ENCODE measurements around the gene ZFP64. TPM values are rescaled to one million over a fixed set of nuclear protein-coding genes. Genes with fewer than 3 reads are reported as not detected.
"Not testable (repeated sequence)": the region's sequence is repeated elsewhere in the genome, so short reads cannot be mapped to it uniquely, and the experiment has no call there.

Gene ZFP64
- total RNA-seq, 1 experiment from 2014 or later = 4.9 TPM

- no peak for DNase-seq (ENCODE audit: low read depth)
- in situ Hi-C loops (cut with HindIII; ENCODE audit: low pct_unique_long_range_greater_than_20kb, low sequenced_read_pairs) = no loop called here
These were observed 15.7 kb downstream of the ZFP64 start for GRCh38 chr20:52175840-52176239.

GRCh38 chr20:52172392-52173047, 19.1 kb downstream of the ZFP64 start:
- no peak for DNase-seq (ENCODE audit: low read depth)
- in situ Hi-C loops (cut with HindIII; ENCODE audit: low pct_unique_long_range_greater_than_20kb, low sequenced_read_pairs) = no loop called here

- DNase-seq (ENCODE audit: low read depth) = no peak
- in situ Hi-C loops (cut with HindIII; ENCODE audit: low pct_unique_long_range_greater_than_20kb, low sequenced_read_pairs) = no loop called here
These were observed 20.6 kb downstream of the ZFP64 start for GRCh38 chr20:52171025-52171424.

GRCh38 chr20:52168116-52168515, 23.5 kb downstream of the ZFP64 start:
- in situ Hi-C loops (cut with HindIII; ENCODE audit: low pct_unique_long_range_greater_than_20kb, low sequenced_read_pairs) = no loop called here

GRCh38 chr20:52167232-52167840, 24.2 kb downstream of the ZFP64 start:
- no peak for DNase-seq (ENCODE audit: low read depth)
- in situ Hi-C loops (cut with HindIII; ENCODE audit: low pct_unique_long_range_greater_than_20kb, low sequenced_read_pairs) = no loop called here

More at GRCh38 chr20:52168116-52168515, 23.5 kb downstream of the ZFP64 start:
- DNase-seq (ENCODE audit: low read depth) = no peak

GRCh38 chr20:52166150-52166549, 25.4 kb downstream of the ZFP64 start:
- no peak for DNase-seq (ENCODE audit: low read depth)
- in situ Hi-C loops (cut with HindIII; ENCODE audit: low pct_unique_long_range_greater_than_20kb, low sequenced_read_pairs) = no loop called here

- no peak for DNase-seq (ENCODE audit: low read depth)
- in situ Hi-C loops (cut with HindIII; ENCODE audit: low pct_unique_long_range_greater_than_20kb, low sequenced_read_pairs) = no loop called here
These were observed 30.9 kb downstream of the ZFP64 start for GRCh38 chr20:52160621-52161204.

GRCh38 chr20:52160049-52160570, 31.5 kb downstream of the ZFP64 start:
- in situ Hi-C loops (cut with HindIII; ENCODE audit: low pct_unique_long_range_greater_than_20kb, low sequenced_read_pairs) = no loop called here
- DNase-seq (ENCODE audit: low read depth) = no peak

- in situ Hi-C loops (cut with HindIII; ENCODE audit: low pct_unique_long_range_greater_than_20kb, low sequenced_read_pairs) = no loop called here
- DNase-seq (ENCODE audit: low read depth) = no peak
These were observed 37.0 kb downstream of the ZFP64 start for GRCh38 chr20:52154575-52154974.

- DNase-seq (ENCODE audit: low read depth) = no peak
- in situ Hi-C loops (cut with HindIII; ENCODE audit: low pct_unique_long_range_greater_than_20kb, low sequenced_read_pairs) = no loop called here
These were observed 37.7 kb downstream of the ZFP64 start for GRCh38 chr20:52153896-52154295.

GRCh38 chr20:52152921-52153320, 38.7 kb downstream of the ZFP64 start:
- in situ Hi-C loops (cut with HindIII; ENCODE audit: low pct_unique_long_range_greater_than_20kb, low sequenced_read_pairs) = no loop called here
- DNase-seq (ENCODE audit: low read depth) = no peak

- DNase-seq (ENCODE audit: low read depth) = no peak
- in situ Hi-C loops (cut with HindIII; ENCODE audit: low pct_unique_long_range_greater_than_20kb, low sequenced_read_pairs) = no loop called here
These were observed 39.2 kb downstream of the ZFP64 start for GRCh38 chr20:52152416-52152815.

- in situ Hi-C loops (cut with HindIII; ENCODE audit: low pct_unique_long_range_greater_than_20kb, low sequenced_read_pairs) = no loop called here
- DNase-seq (ENCODE audit: low read depth) = peak; percentile 31
These were observed 40.9 kb downstream of the ZFP64 start for GRCh38 chr20:52150440-52151258.

GRCh38 chr20:52145587-52145986, 46.0 kb downstream of the ZFP64 start:
- DNase-seq (ENCODE audit: low read depth) = no peak
- in situ Hi-C loops (cut with HindIII; ENCODE audit: low pct_unique_long_range_greater_than_20kb, low sequenced_read_pairs) = no loop called here

GRCh38 chr20:52143277-52143676, 48.3 kb downstream of the ZFP64 start:
- in situ Hi-C loops (cut with HindIII; ENCODE audit: low pct_unique_long_range_greater_than_20kb, low sequenced_read_pairs) = no loop called here

GRCh38 chr20:52142757-52143156, 48.8 kb downstream of the ZFP64 start:
- no peak for DNase-seq (ENCODE audit: low read depth)
- in situ Hi-C loops (cut with HindIII; ENCODE audit: low pct_unique_long_range_greater_than_20kb, low sequenced_read_pairs) = no loop called here

More at GRCh38 chr20:52143277-52143676, 48.3 kb downstream of the ZFP64 start:
- DNase-seq (ENCODE audit: low read depth) = no peak

- DNase-seq (ENCODE audit: low read depth) = no peak
- in situ Hi-C loops (cut with HindIII; ENCODE audit: low pct_unique_long_range_greater_than_20kb, low sequenced_read_pairs) = no loop called here
These were observed 51.6 kb downstream of the ZFP64 start for GRCh38 chr20:52139986-52140385.

GRCh38 chr20:52137850-52138249, 53.7 kb downstream of the ZFP64 start:
- in situ Hi-C loops (cut with HindIII; ENCODE audit: low pct_unique_long_range_greater_than_20kb, low sequenced_read_pairs) = no loop called here
- DNase-seq (ENCODE audit: low read depth) = no peak

- in situ Hi-C loops (cut with HindIII; ENCODE audit: low pct_unique_long_range_greater_than_20kb, low sequenced_read_pairs); DNase-seq (ENCODE audit: low read depth): not testable (repeated sequence)
These were observed 57.9 kb downstream of the ZFP64 start for GRCh38 chr20:52133714-52134113.
